Renal cortical epithelial cell (primary cell): ENCODE measurements around the gene CHID1. TPM values are rescaled to one million over a fixed set of nuclear protein-coding genes. Genes with fewer than 3 reads are reported as not detected.

Experiments
- DNase-seq: peaks from one replicate; pipeline ENCODE4 v3.0.0-alpha.2; 2011; ENCODE audit warnings: low read depth
- total RNA-seq: library from RNA; depleted of rRNA; stranded (reverse); fragments of >200 nt; gene quantifications from 2 replicates; pipeline ENCODE4 v1.2.3, GENCODE V29; 2014

The CHID1 gene
- total RNA-seq, 1 donor from 2014 or later = 83.9 TPM

DNA sequence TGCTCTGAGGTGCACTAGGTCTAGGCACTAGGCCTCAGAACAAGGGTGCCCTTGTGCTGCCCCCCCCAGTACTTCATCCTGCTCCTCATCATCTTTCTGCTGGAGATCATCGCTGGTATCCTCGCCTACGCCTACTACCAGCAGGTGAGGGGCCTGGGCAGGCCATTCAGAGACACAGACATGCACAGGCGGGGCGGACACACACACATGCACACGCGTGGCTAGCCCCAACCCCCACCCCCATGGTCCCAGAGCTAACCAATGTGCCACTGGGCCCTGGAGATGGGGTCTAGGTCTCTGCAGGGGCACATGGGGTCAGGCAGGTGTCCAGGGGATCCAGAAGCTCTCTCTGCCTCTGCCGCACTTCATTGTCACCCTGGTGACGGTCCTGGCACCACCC lies 73.9 kb downstream of the CHID1 start:
- no peak for DNase-seq

DNA sequence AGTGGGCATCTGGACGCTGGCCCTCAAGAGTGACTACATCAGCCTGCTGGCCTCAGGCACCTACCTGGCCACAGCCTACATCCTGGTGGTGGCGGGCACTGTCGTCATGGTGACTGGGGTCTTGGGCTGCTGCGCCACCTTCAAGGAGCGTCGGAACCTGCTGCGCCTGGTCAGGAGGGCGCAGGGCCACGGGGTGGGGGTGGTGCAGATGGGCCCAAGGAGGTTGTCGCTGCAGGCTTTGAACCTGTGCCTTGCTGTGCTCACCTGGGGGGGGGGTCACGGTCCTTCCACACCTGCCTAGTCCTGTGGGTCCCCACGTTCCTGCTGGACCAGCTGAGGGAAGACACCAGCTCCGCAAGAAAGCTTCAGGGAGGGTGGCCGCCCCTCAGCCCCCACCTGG lies 74.3 kb downstream of the CHID1 start:
- DNase-seq = no peak

DNA sequence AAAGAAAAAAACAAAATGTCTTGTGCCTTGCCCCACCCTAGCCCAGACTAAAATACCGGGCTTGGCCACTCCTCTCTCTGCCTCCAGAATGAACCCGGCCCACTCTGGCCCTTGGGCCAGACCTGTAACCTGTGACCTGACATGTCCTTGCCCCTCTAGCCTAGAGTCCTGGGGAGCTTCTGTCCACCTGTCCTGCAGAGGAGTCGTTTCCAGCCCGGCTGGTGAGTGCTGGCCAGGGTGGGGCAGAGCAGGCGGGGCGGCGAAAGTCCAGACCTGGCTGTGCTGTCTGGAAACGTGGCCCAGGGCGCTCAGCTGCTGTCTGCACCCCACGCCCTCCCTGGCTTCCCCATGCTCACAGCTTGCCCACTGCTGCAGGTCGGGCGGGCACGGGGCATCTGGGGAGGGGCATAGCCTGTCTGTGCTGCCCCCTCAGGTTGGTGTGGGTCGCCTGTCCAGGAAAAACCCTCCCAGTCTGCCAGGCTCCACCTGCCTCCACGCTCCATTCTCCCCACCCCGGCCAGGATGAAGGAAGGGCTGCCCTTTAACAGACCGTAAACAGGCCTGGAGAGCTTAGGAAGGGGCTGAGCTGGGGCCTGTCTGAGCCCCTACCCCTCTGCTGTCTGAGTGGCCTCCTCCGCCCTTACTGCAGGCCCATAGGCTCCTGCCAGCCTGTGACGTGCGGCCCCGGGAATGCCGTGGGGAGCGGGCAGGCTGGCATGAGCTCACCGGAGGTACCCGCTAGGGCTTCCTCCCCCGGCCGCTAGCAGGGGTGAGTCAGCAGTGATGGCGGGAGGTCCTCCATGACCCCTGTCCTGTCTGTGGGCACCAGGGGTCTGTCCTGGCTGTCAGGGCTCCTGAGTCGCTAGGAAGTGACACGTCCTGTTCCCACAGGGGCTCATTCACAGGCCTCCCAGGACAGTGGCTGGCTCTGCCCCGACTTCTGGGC lies 76.0 kb downstream of the CHID1 start:
- DNase-seq = peak; percentile 90

DNA sequence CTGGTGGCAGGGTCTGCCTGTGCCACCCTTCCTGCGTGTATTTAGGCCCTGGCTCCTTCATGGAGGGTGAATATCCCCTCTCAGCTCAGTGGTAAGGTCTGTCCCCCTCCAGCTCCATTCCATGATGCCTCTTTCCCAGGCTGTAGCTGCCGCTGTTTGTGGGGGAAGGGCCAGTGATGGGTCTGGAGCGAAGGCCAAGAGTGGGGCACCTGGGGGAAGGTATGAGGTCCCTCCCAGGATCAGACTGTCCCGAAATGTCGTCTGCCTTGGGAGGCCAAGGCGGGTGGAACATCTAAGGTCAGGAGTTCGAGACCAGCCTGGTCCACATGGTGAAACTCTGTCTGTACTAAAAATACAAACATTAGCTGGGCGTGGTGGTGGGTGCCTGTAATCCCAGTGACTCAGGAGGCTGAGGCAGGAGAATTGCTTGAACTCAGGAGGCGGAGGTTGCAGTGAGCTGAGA lies 76.7 kb downstream of the CHID1 start:
- DNase-seq = no peak

DNA sequence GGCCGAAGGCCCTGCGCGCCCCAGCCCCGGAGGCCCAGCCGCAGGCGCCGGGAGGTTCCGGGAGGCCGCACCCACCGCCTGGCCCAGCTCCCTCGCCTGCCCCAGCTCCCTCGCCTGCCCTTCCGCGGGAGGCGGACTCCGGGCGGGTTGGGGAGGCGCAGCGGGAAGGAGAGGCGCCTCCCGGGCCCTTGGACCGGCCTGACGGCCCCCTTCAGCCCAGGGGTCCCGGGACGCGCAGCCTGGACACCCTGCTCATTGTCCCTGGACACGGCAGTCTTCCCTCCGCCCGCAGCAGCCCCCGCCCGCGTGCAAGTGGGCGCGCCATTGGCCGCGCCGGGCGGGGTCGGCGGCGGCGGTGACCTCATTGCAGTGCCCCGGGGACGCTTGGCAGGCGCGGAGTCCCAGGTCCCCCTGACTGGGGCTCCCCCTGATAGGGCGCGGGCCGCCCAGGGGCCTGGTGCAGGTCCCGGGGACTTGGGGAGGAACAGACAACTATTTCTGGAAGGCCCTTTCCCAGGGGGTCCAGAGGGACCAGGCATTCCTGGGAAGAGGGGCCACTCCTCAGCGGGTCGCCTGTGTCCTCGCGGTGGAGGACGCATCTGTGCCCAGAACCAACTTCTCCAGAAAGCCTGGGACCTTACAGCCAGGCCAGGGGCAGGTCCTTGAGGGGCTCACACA lies 77.4 kb downstream of the CHID1 start:
- DNase-seq = no peak

DNA sequence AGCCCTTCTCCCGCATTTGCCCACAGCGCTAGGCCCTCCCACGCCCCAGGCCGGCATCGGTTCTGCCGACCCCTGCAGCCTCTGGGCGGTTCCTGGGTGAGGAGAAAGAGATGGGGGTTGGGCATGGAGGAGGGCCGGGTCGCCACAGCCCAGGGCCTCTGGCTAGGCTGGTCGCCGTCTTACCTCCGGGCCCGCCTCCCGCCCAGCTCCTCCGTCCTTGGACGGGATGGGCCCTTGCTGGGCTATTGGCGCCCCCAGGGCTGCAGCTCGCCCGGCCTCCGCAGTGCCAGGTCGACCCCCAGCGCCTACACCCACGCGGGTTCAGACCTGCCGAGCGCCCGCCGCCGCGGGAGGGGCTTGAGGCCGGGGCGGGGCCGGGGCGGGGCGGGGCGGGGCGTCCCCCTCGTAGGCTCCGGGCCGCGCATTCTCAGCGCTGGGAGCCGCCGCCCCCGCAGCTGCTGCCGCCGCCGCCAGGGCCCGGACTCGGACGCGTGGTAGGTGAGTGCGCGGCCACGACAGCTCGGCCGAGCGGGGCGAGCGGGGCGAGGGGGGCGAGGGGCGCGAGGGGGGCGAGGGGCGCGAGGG lies 78.0 kb downstream of the CHID1 start, which contains the start of gene CD151:
CD151 (plus strand) TSS at position 424 of the 585 bp plus-strand sequence. CDS start 3,118 bp downstream, outside the sequence.
- DNase-seq = no peak

DNA sequence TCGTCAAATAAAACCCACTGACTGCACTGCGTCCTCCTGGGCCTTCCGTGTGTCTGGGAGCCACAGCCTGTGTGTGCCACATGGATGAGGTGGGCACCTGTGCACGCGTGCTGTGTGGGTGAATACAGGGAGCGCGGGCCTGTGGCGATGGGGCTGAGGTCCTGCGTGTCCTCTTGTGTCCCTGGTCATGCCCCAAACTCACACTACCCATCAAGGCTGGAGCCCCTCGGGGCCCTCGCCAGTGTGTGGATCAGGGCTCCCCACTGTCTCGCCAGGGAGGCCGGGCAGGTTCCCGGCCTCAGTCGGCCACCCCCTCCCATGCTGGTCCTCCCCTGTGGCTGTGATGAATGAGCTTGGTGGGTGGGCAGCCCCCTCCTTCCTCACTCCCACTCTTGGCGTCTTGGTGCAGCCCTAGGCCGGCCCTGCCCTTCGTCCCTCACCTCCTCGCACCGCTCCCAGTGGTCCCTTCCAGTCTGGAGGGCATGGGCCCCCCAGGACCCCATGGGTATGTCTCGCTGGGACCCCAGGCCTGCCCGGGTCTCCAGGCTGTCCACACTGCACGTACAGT lies 78.6 kb downstream of the CHID1 start:
- no peak for DNase-seq

DNA sequence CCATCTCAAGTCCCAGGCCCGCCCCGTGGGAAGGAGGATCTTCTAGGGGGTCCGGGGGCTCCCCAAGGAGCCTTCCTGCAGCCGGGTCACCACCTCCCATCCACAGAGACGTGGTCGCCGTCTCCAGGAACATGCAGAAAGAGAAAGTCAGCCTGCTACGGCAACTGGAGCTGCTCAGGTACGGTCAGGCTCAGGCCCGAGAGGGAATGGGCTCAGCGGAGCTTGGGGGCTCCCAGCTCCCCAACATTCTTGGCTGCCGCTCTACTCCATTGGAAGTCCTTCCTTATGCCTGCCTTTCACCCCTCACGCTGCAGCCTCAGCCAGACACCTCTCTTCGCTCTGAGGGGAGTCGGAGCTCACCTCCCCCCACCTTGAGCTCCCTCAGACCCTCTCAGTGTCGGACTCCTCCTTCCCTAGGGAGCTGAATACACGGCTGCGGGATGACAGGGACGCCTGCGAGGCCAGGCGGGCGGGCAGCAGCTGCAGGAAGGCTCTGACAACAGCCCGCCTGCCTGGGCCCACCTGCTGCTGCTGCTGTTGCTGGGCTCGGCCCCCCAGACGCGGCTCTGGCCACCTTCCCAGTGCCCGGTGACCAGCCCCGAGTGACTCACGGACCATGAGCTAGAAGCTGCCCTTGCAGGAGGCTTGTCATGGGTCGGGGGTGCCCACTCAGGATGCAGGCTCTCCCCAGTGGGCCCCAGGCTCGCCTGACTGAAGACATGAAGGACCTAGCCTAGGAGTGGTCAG lies 79.3 kb downstream of the CHID1 start:
- DNase-seq = peak; percentile 25

DNA sequence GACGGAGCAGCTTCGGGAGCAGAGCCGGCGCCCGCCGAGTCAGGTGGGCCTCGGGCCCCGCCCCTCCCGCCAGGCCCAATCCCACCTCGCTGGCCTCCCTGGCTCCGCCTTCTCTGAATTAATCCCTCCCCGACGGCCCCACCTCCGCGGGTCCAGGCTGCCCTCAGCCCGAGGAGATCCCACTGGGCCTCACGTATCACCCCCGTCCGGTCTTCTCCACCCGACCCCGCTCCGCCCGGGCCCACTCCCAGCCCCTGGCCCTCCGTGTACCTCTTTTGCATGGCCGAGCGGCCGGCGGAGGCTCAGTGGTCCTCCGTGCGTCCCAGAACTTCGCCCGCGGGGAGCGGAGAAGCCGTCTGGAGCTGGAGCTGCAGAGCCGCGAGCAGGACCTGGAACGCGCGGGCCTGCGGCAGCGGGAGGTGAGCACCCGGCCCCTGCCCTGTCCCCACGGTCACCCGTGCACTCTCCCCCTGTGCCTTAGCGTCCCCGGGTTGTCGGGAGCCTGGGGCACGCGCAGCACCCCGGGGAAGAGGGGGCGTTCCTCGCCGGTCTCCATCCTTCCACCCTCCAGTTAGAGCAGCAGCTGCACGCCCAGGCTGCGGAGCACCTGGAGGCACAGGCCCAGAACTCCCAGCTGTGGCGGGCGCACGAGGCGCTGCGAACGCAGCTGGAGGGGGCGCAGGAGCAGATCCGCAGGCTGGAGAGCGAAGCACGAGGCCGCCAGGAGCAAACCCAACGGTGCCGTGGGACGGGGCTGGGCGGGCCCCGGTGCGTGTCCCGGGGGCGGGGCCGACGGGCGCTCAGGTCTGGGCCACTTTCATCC lies 80.1 kb downstream of the CHID1 start:
- DNase-seq = peak; percentile 43

DNA sequence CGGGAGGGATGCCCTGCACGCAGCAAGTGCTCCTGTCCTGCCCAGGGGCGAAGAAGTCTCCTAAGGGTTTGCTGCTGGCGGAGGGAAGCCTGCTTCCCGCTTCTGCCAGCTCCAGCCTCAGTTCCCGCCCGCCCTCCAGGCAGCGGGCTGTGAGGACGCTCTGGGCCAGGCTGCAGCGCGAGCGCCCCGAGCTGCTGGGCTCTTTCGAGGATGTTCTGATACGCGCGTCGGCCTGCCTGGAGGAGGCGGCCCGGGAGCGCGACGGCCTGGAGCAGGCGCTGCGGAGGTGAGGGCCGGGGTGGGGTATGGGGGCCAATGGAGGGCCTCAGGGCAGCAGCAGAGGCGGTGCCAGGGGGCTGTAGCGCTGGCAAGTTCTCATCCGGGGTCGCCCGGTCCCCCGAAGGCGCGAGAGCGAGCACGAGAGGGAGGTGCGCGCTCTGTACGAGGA lies 80.7 kb downstream of the CHID1 start:
- no peak for DNase-seq

DNA sequence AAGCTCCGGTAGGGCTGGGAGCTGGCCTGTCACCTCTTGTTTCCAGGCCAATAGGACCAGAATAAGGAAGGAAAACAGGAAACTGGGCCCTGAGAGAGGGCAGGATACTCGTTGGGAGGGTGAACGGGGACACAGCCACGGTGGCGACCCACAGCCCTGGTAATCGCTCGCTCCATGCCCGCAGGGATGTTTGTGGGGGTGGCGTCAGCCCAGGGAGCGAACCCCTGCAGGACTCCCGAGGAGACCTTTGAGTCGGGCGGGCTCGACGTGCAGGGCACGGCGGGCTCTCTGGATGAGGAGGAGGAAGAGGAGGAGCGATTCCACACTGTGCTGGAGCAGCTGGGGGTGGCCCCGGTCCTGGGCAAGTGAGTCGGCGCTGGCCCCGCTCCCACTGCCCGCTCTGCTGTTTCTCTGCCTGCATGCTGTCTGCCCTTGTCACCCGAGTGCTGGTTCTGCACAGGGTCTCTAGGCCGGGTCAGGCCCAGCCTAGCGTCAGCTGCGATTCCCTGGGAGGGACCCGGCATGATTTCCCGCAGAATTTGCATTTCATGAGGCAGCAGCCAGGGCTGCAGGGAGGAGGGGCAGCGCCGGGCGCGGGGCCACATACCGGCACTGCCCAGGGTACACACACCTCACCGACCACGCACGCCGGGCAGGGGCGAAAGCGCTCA lies 81.3 kb downstream of the CHID1 start:
- DNase-seq = no peak

DNA sequence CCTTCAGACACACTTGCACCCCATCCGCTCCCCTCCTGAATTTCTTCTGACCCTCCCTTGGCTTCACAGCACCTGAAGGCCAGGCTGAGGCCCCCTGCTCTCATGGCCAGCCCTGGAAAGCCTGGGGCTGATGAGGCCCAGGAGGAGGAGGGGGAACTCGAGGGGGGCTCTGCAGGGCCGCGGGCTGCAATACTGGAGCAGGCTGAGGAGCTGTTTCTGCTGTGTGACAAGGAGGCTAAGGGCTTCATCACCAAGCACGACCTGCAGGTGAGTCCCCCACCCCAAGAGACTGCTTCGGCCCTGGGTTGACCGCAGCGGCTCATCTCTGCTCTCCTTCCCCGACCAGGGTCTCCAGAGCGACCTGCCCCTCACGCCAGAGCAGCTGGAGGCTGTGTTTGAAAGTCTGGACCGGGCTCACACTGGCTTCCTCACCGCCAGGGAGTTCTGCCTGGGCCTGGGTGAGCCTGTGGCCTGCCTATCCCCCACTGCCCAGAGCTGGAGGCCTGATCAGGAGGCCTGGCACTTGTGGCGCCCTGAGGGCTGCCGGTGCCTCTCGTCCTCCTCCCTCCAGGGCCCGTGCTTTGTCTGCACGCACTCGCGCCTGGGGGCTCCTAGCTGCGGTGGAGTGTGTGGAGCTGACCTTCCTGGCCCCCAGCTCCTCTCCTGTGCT lies 82.0 kb downstream of the CHID1 start:
- DNase-seq = no peak

DNA sequence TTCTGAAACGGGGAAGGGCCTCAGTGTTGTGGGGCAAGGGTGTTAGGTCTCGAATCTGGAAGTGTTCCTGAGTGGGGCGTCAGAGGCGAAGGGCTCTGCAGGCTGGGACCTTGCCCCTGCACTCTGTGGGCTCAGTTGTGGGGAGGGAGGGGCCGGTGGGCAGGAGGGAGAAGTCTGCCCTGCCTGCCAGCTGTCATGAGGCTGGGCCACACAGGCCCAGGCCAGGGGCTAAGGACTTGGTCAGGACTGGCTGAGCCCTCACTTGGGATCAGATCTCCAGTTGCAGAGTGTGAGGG lies 82.8 kb downstream of the CHID1 start, which contains the start of gene CRACR2B:
CRACR2B (plus strand) TSS at position 23 of the 296 bp plus-strand sequence. CDS start 689 bp downstream, outside the sequence.
- DNase-seq = no peak

DNA sequence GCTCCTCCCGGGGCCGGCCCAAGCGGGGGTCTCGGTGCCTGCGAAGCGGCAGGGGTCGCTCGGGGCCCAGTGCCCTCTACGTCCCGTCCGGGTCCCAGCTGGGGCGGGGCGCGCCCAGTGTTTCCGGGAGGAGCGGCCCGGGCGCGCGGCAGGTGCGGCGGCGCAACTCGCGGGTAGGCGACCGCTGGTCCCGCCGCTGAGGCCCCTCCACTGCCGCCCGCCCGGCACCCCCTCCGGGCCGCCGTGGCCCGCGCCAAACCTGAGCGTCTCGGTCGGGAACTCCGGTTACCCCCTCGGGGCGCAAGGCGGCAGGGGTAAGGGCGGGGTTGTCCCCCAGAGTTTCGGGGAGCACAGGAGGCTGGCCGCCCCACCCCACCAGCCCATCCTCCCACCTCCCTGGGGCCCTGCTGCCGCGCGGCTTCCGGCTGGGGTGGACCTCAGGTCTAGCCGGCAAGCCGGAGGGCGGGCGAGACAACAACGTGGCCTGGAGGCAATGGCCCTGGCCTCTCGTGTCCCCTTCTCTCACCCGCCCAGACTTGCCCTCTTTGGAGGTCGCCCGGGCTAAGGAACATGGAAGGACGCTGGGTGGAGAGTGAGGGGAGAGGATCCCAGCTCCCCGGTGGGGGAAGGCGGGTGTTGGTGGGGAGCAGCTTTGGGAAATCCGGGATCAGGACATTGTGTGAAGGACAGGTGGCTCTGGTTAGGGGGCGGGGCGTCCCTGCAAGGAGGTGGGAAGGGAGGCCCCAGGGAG lies 83.3 kb downstream of the CHID1 start:
- no peak for DNase-seq

DNA sequence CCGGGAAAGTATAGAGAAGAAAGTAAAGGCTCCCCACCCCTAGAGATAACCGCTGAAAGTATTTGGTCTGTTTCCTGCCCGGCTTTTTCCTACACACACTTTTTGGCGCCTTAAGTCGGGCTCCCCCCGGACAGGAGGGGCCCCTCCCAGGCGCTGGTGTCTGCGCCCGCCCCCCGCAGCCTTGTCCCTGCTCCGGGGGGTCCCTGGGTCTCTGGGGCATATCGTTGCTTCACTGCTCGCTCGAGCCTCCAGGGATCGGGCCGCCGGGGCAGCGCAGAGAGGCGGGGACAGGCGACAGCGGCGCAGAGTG lies 83.8 kb downstream of the CHID1 start:
- no peak for DNase-seq

DNA sequence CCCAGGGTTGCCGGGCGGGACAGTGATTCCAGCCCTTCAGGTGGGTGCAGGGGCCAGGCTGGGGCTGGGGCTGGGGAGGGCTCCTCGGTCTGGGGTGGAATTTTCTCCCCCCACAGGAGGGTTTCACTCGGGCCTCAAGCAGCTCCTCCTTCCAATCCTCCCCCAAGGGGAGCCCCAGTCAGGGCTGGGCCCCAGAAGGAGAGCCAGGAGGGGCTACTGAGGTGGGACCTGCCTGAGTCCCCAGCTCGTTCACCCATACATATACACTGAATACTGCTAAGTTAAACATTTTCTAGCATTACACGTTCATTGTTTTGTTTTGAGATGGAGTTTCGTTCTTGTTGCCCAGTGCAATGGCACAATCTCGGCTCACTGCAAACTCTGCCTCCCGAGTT lies 84.4 kb downstream of the CHID1 start:
- DNase-seq = peak; percentile 31

DNA sequence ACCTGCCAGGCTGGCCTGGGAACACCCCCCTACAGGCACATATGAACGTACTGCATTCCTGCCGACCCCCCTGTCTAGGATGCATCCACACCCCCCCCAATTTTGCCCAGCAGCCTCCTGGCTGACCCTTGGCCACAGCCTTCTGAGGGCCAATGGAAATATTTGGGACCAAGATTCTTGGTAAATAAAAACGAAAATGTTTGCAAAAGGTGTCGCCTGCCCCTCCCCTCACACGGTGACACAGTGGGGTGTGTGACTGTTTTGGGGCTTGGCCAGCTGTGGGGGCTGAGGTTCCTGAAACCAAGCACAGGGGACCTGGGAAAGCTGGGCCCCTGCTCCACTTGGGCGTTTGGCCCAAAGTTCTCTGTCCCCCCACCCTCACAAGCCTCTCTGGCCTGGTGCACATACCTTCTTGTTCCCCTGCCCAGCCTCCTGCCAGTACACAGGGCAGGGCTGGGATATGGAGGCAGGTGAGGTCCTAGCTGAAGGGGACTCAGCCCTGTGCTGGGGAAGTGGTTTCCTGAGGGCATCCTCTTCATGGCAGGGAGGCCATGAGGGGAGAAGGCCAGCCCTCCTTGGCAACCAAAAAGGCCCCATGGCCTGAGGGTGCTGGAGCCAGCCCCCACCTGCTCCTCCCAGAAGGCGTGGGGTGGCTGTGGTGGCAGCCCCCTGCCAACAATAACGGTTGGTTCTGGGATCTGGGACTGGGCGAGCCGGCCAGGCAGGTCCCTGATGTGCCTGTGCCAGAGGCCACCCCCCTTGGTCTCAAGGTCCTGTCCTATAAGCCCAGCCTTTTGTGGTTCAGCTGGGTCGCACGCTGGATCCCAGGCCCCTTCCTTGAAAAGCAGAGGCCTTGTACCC lies 85.0 kb downstream of the CHID1 start:
- DNase-seq = no peak

DNA sequence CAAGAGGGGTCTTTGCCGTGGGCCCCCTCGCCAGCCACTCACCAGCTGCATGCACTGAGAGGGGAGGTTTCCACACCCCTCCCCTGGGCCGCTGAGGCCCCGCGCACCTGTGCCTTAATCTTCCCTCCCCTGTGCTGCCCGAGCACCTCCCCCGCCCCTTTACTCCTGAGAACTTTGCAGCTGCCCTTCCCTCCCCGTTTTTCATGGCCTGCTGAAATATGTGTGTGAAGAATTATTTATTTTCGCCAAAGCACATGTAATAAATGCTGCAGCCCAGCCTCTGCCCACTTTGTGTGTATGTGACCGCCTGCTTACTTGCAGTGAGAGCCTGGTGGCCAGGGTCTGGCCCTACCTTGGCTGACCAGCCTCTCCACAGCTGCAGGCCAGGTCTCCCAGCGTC lies 85.7 kb downstream of the CHID1 start:
- DNase-seq = no peak
